ENCODE data around the gene PCMTD2. TPM values are rescaled to one million over a fixed set of nuclear protein-coding genes. Genes with fewer than 3 reads are reported as not detected.

Gene PCMTD2
- total and polyA plus RNA-seq, 2 of the 8 experiments (the other 6 are each of a cell fraction or from before 2014, with no cell fraction given) = 21.4 to 55.1 TPM

DNA sequence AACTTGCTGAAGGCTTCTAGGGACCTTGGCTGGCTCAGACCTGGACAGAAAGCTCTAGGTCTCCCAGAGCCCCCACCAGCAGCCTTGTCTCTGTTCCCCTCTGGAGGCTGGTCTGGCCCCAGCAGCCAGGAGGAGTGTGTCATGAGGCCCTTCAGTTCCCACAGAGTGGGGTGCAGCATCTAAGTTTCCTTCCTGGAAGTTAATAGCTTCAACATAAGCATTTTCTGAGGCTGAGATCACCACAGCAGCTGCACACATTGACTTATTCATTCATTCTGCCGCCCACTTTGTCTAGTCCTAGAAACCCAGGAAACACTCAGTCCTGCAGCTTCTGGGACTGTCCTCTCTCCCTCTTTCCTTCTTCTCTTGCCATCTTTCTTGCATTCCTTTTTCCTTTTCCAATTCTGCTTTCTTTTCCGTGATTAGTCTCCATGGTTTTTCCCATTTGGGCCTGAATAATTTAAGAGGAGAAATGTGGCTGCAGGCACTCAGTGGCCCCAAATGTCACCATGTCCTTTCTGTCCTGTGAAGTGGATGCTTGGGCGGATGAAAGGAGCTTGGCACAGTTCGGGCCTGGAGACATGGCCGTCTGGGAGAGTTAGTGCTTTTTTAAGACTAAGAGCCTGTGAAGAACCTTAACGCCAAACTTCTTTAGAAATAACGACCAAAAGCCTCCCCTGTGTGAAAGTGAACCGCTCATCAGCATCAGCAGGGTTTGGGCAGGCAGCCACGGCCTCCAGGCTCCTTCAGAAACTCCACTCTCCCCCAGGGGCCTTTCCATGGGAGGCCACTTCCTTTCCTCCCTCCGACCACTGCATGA lies 31.0 kb upstream of the PCMTD2 start (continued):
- TF ChIP-seq, protein P1, sequence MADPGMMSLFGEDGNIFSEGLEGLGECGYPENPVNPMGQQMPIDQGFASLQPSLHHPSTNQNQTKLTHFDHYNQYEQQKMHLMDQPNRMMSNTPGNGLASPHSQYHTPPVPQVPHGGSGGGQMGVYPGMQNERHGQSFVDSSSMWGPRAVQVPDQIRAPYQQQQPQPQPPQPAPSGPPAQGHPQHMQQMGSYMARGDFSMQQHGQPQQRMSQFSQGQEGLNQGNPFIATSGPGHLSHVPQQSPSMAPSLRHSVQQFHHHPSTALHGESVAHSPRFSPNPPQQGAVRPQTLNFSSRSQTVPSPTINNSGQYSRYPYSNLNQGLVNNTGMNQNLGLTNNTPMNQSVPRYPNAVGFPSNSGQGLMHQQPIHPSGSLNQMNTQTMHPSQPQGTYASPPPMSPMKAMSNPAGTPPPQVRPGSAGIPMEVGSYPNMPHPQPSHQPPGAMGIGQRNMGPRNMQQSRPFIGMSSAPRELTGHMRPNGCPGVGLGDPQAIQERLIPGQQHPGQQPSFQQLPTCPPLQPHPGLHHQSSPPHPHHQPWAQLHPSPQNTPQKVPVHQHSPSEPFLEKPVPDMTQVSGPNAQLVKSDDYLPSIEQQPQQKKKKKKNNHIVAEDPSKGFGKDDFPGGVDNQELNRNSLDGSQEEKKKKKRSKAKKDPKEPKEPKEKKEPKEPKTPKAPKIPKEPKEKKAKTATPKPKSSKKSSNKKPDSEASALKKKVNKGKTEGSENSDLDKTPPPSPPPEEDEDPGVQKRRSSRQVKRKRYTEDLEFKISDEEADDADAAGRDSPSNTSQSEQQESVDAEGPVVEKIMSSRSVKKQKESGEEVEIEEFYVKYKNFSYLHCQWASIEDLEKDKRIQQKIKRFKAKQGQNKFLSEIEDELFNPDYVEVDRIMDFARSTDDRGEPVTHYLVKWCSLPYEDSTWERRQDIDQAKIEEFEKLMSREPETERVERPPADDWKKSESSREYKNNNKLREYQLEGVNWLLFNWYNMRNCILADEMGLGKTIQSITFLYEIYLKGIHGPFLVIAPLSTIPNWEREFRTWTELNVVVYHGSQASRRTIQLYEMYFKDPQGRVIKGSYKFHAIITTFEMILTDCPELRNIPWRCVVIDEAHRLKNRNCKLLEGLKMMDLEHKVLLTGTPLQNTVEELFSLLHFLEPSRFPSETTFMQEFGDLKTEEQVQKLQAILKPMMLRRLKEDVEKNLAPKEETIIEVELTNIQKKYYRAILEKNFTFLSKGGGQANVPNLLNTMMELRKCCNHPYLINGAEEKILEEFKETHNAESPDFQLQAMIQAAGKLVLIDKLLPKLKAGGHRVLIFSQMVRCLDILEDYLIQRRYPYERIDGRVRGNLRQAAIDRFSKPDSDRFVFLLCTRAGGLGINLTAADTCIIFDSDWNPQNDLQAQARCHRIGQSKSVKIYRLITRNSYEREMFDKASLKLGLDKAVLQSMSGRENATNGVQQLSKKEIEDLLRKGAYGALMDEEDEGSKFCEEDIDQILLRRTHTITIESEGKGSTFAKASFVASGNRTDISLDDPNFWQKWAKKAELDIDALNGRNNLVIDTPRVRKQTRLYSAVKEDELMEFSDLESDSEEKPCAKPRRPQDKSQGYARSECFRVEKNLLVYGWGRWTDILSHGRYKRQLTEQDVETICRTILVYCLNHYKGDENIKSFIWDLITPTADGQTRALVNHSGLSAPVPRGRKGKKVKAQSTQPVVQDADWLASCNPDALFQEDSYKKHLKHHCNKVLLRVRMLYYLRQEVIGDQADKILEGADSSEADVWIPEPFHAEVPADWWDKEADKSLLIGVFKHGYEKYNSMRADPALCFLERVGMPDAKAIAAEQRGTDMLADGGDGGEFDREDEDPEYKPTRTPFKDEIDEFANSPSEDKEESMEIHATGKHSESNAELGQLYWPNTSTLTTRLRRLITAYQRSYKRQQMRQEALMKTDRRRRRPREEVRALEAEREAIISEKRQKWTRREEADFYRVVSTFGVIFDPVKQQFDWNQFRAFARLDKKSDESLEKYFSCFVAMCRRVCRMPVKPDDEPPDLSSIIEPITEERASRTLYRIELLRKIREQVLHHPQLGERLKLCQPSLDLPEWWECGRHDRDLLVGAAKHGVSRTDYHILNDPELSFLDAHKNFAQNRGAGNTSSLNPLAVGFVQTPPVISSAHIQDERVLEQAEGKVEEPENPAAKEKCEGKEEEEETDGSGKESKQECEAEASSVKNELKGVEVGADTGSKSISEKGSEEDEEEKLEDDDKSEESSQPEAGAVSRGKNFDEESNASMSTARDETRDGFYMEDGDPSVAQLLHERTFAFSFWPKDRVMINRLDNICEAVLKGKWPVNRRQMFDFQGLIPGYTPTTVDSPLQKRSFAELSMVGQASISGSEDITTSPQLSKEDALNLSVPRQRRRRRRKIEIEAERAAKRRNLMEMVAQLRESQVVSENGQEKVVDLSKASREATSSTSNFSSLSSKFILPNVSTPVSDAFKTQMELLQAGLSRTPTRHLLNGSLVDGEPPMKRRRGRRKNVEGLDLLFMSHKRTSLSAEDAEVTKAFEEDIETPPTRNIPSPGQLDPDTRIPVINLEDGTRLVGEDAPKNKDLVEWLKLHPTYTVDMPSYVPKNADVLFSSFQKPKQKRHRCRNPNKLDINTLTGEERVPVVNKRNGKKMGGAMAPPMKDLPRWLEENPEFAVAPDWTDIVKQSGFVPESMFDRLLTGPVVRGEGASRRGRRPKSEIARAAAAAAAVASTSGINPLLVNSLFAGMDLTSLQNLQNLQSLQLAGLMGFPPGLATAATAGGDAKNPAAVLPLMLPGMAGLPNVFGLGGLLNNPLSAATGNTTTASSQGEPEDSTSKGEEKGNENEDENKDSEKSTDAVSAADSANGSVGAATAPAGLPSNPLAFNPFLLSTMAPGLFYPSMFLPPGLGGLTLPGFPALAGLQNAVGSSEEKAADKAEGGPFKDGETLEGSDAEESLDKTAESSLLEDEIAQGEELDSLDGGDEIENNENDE (IDR thresholded peaks at IDR 0.05; ENCODE audit: insufficient replicate concordance, low read length) = no peak
- TF ChIP-seq ZNF274 (IDR thresholded peaks at IDR 0.05; ENCODE audit: borderline replicate concordance, extremely low read depth, low read length) (no peak), SUZ12 (IDR thresholded peaks at IDR 0.05; ENCODE audit: low read length) (no peak), EGR1 (IDR thresholded peaks at IDR 0.05; ENCODE audit: borderline replicate concordance, low read depth, low read length) (no peak), FOSL1 (IDR thresholded peaks at IDR 0.05; ENCODE audit: insufficient read depth, low read depth, low read length) (no peak), BACH1 (IDR thresholded peaks at IDR 0.05; ENCODE audit: low read length) (no peak), EZH2 (IDR thresholded peaks at IDR 0.05; ENCODE audit: low read depth, low read length, severe bottlenecking) (no peak)
- TF ChIP-seq, protein P2, sequence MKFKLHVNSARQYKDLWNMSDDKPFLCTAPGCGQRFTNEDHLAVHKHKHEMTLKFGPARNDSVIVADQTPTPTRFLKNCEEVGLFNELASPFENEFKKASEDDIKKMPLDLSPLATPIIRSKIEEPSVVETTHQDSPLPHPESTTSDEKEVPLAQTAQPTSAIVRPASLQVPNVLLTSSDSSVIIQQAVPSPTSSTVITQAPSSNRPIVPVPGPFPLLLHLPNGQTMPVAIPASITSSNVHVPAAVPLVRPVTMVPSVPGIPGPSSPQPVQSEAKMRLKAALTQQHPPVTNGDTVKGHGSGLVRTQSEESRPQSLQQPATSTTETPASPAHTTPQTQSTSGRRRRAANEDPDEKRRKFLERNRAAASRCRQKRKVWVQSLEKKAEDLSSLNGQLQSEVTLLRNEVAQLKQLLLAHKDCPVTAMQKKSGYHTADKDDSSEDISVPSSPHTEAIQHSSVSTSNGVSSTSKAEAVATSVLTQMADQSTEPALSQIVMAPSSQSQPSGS (IDR thresholded peaks at IDR 0.05; ENCODE audit: low read length) = no peak
